Kidney (tissue), 14 donors: ENCODE results near the gene C1QTNF9B. TPM values are rescaled to one million over a fixed set of nuclear protein-coding genes. Genes with fewer than 3 reads are reported as not detected.

ENCODE experiments used
- DNase-seq, 5 donors: peaks; one replicate each; pipeline ENCODE4 v3.0.0-alpha.2; 2013 to 2020
- FAIRE-seq: peaks from 2 replicates; lab custom pipeline; 2012; peaks lifted over from hg19 to GRCh38; lab: Jason Lieb, UNC
- H3K27ac ChIP-seq, 2 donors: one replicate each; pipeline ENCODE4 v1.7.0; 2013; ENCODE audit warnings: low read depth in 2 of 2, low read length in 2 of 2, inconsistent platforms in 1 of 2
- H3K27me3 ChIP-seq: one replicate; pipeline ENCODE4 v1.7.1; 2013; ENCODE audit warnings: low read length, inconsistent platforms; ENCODE audit not compliant: control insufficient read depth, insufficient read depth
- H3K36me3 ChIP-seq, 3 donors: one replicate each; pipeline versions ENCODE4 v1.7.0 to v1.7.1; 2013; ENCODE audit warnings: low read length in 3 of 3, control low read depth in 1 of 3, inconsistent platforms in 1 of 3; ENCODE audit not compliant: insufficient read depth in 3 of 3, control insufficient read depth in 2 of 3
- H3K4me1 ChIP-seq, 3 donors: one replicate each; pipeline versions ENCODE4 v1.7.0 to v1.7.1; 2013; ENCODE audit warnings: low read length in 3 of 3, inconsistent platforms in 1 of 3, low read depth in 1 of 3; ENCODE audit not compliant: control insufficient read depth in 2 of 3, insufficient read depth in 2 of 3
- H3K4me3 ChIP-seq, 3 donors: one replicate each; pipeline versions ENCODE4 v1.7.0 to v1.8.1; 2013; ENCODE audit warnings: low read length in 3 of 3, control low read depth in 1 of 3, inconsistent platforms in 1 of 3
- H3K9ac ChIP-seq, 3 donors: one replicate each; pipeline versions ENCODE4 v1.7.0 to v1.7.1; 2013; ENCODE audit warnings: low read length in 3 of 3, control low read depth in 1 of 3, inconsistent platforms in 1 of 3
- H3K9me3 ChIP-seq, 3 donors: one replicate each; pipeline versions ENCODE4 v1.7.0 to v1.7.1; 2013; ENCODE audit warnings: low read length in 3 of 3, control low read depth in 1 of 3, inconsistent platforms in 1 of 3; ENCODE audit not compliant: control insufficient read depth in 2 of 3, insufficient read depth in 1 of 3
- intact Hi-C: fragments of 100-400 bp; cut with DNase I; formaldehyde crosslinking; loops from one replicate; pipeline ENCODE4 v1.11.1; 2022
- polyA plus RNA-seq: library from polyadenylated mRNA; stranded (reverse); fragments of 350-450 nt; fragmentation: Illumina TruSeq; extraction: RNeasy Lipid Tissue Mini Kit (QIAGEN cat#74804); gene quantifications from one replicate; pipeline ENCODE4 v1.2.3, GENCODE V29; 2014; ENCODE audit warnings: low read depth, low replicate concordance; ENCODE audit not compliant: insufficient read depth
- total RNA-seq: library from RNA; stranded (reverse); fragmentation: NEBNext Ultra II Directional; extraction: Animal tissue kit (Norgen Biotek cat#: 25700); gene quantifications from one replicate; pipeline ENCODE4 v1.2.1, GENCODE V29; 2021
- TF ChIP-seq, protein P1 (sequence below): IDR thresholded peaks from 3 replicates; pipeline ENCODE4 v1.5.1; 2012; ENCODE audit warnings: mild to moderate bottlenecking, moderate library complexity, borderline replicate concordance; ENCODE audit not compliant: insufficient read depth; ENCODE audit errors: extremely low read depth
- donor health status: control.
- donor health status: control.
- donor health status: control.
- donor health status: control.
- donor health status: control.
- donor health status: DM: yes; HTN: yes; CAD: no.
- donor health status: Normal renal cell carcinoma (clear cell type).

C1QTNF9B gene
- total and polyA plus RNA-seq, 2 donors from 2014 or later: not detected

DNA sequence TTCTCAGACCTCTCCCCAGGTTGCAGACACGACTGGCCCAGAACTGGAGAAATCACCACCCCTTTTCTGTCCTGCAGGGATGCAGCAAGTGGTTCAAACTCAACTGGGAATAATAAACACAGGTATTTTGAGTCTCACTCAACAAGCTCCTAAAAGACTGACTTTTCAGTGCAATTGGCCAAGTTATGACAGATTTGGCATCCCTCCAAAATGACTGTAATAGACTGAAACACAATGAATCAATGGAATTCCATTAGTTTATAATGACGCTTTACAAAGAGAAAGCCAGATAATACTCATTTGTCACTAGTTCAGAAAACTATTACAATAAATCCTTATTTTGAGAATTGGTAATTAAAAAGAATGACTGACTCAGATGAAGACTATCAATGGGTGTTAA is 46.2 kb downstream of the C1QTNF9B start:
- FAIRE-seq (no peak), DNase-seq (no peak)
- Histone ChIP-seq H3K27me3 (no peaks in the 10 kb centered on the region), H3K9ac (no peak overlapping the region), H3K27ac (no peak overlapping the region), H3K9me3 (no peaks in the 10 kb centered on the region), H3K4me3 (no peak overlapping the region), H3K4me1 (no peaks in the 10 kb centered on the region), H3K36me3 (peaks cover 0 to 3% (median 0%) of the 10 kb centered on the region in 3 donors)
- intact Hi-C loops: no loop called here
- TF ChIP-seq, protein P1, sequence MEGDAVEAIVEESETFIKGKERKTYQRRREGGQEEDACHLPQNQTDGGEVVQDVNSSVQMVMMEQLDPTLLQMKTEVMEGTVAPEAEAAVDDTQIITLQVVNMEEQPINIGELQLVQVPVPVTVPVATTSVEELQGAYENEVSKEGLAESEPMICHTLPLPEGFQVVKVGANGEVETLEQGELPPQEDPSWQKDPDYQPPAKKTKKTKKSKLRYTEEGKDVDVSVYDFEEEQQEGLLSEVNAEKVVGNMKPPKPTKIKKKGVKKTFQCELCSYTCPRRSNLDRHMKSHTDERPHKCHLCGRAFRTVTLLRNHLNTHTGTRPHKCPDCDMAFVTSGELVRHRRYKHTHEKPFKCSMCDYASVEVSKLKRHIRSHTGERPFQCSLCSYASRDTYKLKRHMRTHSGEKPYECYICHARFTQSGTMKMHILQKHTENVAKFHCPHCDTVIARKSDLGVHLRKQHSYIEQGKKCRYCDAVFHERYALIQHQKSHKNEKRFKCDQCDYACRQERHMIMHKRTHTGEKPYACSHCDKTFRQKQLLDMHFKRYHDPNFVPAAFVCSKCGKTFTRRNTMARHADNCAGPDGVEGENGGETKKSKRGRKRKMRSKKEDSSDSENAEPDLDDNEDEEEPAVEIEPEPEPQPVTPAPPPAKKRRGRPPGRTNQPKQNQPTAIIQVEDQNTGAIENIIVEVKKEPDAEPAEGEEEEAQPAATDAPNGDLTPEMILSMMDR: no peak

DNA sequence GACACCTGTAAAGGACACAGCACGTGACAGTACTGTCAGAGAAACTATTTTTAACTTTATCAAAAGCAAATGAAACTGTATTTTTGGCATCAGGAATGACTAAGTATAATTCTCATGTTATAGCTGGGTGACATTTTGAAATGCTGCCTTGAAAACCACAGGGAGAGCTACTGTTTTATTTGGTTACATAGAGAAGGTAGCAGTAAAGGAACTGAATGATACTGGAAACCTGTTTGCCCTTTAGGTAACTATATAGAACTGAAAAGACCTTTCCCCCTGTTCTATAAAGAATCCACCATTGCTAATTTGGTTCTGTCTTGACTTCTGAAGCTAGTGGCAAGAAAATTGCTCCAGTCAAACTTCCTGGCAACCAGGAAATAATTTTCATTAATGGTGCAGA is 47.2 kb downstream of the C1QTNF9B start:
- no peak overlapping the region for H3K4me3 ChIP-seq
- peaks cover 0 to 3% (median 0%) of the 10 kb centered on the region in 3 donors for H3K36me3 ChIP-seq
- DNase-seq: no peak
- H3K27ac ChIP-seq: no peak overlapping the region
- H3K9me3 ChIP-seq: no peaks in the 10 kb centered on the region
- H3K9ac ChIP-seq: no peak overlapping the region
- intact Hi-C loops: no loop called here
- TF ChIP-seq, protein P1: no peak
- FAIRE-seq: no peak
- no peaks in the 10 kb centered on the region for H3K4me1 ChIP-seq
- H3K27me3 ChIP-seq: no peaks in the 10 kb centered on the region

DNA sequence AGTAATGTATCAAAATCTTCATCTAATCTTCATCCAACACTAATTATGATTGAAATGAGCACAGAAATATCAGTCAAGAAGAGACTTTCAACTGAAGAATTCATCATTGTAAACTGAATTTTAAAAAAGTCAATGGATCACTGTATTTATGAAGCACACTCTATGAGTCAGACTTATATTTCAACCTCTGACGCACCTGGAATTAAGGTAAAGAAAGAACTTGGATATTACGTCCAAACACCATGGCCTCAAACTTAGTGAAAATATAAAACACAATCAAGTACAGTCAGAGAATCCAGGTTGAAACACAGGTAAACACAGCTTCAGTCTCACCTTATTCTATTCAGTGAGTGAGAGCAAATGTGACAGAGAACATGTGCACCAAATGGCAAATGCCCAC is 47.6 kb downstream of the C1QTNF9B start:
- no peaks in the 10 kb centered on the region for H3K9me3 ChIP-seq
- TF ChIP-seq, protein P1: no peak
- FAIRE-seq (no peak), DNase-seq (no peak)
- H3K9ac ChIP-seq: no peak overlapping the region
- H3K36me3 ChIP-seq: peaks cover 0 to 3% (median 0%) of the 10 kb centered on the region in 3 donors
- no peaks in the 10 kb centered on the region for H3K27me3 ChIP-seq
- no peak overlapping the region for H3K27ac ChIP-seq
- H3K4me3 ChIP-seq: no peak overlapping the region
- intact Hi-C loops: no loop called here
- H3K4me1 ChIP-seq: no peaks in the 10 kb centered on the region

DNA sequence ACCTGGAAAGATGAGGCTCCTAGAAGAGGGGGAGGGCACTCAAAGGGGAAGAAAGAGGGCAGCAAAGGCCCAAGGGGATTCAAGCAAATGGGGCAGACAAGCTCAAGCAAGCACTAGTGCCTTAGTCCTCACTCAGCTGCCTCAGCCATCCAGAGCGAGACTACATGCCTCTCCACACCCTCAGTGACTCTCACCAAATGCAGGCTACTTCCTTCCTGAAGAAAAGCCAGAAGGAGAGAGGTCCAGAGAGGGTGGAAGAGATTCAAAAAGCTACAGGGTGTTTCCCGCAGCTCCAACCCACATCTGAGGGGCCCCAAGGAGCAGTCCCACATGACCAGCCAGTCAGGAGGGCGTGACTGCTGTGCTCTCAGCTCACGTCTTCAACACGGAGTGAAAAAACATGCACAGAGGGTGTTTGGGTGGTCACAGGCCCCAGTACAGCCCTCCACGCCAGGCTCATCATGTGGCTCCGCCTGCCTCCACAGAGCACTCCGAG is 48.6 kb downstream of the C1QTNF9B start:
- TF ChIP-seq, protein P1: no peak
- FAIRE-seq (no peak), DNase-seq (no peak)
- no peaks in the 10 kb centered on the region for H3K9me3 ChIP-seq
- no peaks in the 10 kb centered on the region for H3K4me1 ChIP-seq
- no peak overlapping the region for H3K4me3 ChIP-seq
- no peak overlapping the region for H3K9ac ChIP-seq
- H3K36me3 ChIP-seq: peaks cover 0 to 3% (median 3%) of the 10 kb centered on the region in 3 donors
- H3K27me3 ChIP-seq: no peaks in the 10 kb centered on the region
- no peak overlapping the region for H3K27ac ChIP-seq
- intact Hi-C loops: no loop called here
